Measurements from ENCODE around the gene FTO. TPM values are rescaled to one million over a fixed set of nuclear protein-coding genes. Genes with fewer than 3 reads are reported as not detected.

Gene FTO
- total RNA-seq, 1 donor from 2014 or later = 107 TPM

- no peak for DNase-seq (ENCODE audit: low read depth, low spot score)
- Mint-ChIP-seq H3K27me3 (ENCODE audit: low read depth) (peaks cover 5% of the 10 kb centered on the region), H3K9me3 (no peaks in the 10 kb centered on the region), H3K4me3 (no peak overlapping the region), H3K27ac (ENCODE audit: unreplicated experiment) (no peak overlapping the region), H3K4me1 (peaks cover 32% of the 10 kb centered on the region), H3K36me3 (ENCODE audit: low read depth) (no peaks in the 10 kb centered on the region)
- TF ChIP-seq CTCF (conservative IDR thresholded peaks at IDR 0.05) = no peak
Observed at GRCh38 chr16:54070789-54071343, 366.9 kb downstream of the FTO start.

GRCh38 chr16:54071514-54071913 is 367.6 kb downstream of the FTO start:
- peaks cover 31% of the 10 kb centered on the region for H3K4me1 Mint-ChIP-seq
- no peaks in the 10 kb centered on the region for H3K9me3 Mint-ChIP-seq
- no peak for DNase-seq (ENCODE audit: low read depth, low spot score)
- no peak for TF ChIP-seq CTCF (conservative IDR thresholded peaks at IDR 0.05)
- no peak overlapping the region for H3K4me3 Mint-ChIP-seq
- no peaks in the 10 kb centered on the region for H3K36me3 Mint-ChIP-seq (ENCODE audit: low read depth)
- H3K27ac Mint-ChIP-seq (ENCODE audit: unreplicated experiment) = no peak overlapping the region
- peaks cover 2% of the 10 kb centered on the region for H3K27me3 Mint-ChIP-seq (ENCODE audit: low read depth)

- peaks cover 28% of the 10 kb centered on the region for H3K4me1 Mint-ChIP-seq
- H3K9me3 Mint-ChIP-seq = no peaks in the 10 kb centered on the region
- no peaks in the 10 kb centered on the region for H3K27me3 Mint-ChIP-seq (ENCODE audit: low read depth)
- DNase-seq (ENCODE audit: low read depth, low spot score) = no peak
- TF ChIP-seq CTCF (conservative IDR thresholded peaks at IDR 0.05) = no peak
- no peaks in the 10 kb centered on the region for H3K36me3 Mint-ChIP-seq (ENCODE audit: low read depth)
- H3K27ac Mint-ChIP-seq (ENCODE audit: unreplicated experiment) = no peak overlapping the region
- no peak overlapping the region for H3K4me3 Mint-ChIP-seq
Observed at GRCh38 chr16:54072237-54072636, 368.3 kb downstream of the FTO start.

- no peak overlapping the region for H3K27ac Mint-ChIP-seq (ENCODE audit: unreplicated experiment)
- TF ChIP-seq CTCF (conservative IDR thresholded peaks at IDR 0.05) = no peak
- H3K27me3 Mint-ChIP-seq (ENCODE audit: low read depth) = no peaks in the 10 kb centered on the region
- peaks cover 28% of the 10 kb centered on the region for H3K4me1 Mint-ChIP-seq
- H3K4me3 Mint-ChIP-seq = no peak overlapping the region
- H3K36me3 Mint-ChIP-seq (ENCODE audit: low read depth) = no peaks in the 10 kb centered on the region
- DNase-seq (ENCODE audit: low read depth, low spot score) = no peak
- no peaks in the 10 kb centered on the region for H3K9me3 Mint-ChIP-seq
Observed at GRCh38 chr16:54073356-54073755, 369.4 kb downstream of the FTO start.

- peaks cover 27% of the 10 kb centered on the region for H3K4me1 Mint-ChIP-seq
- H3K4me3 Mint-ChIP-seq = no peak overlapping the region
- no peak for DNase-seq (ENCODE audit: low read depth, low spot score)
- no peak overlapping the region for H3K27ac Mint-ChIP-seq (ENCODE audit: unreplicated experiment)
- TF ChIP-seq CTCF (conservative IDR thresholded peaks at IDR 0.05) = no peak
- H3K9me3 Mint-ChIP-seq = no peaks in the 10 kb centered on the region
- no peaks in the 10 kb centered on the region for H3K36me3 Mint-ChIP-seq (ENCODE audit: low read depth)
- H3K27me3 Mint-ChIP-seq (ENCODE audit: low read depth) = no peaks in the 10 kb centered on the region
Observed at GRCh38 chr16:54075446-54075845, 371.5 kb downstream of the FTO start.
